ENCODE results near the gene ANKRD40. TPM values are rescaled to one million over a fixed set of nuclear protein-coding genes. Genes with fewer than 3 reads are reported as not detected.
"Not testable (repeated sequence)": the region's sequence is repeated elsewhere in the genome, so short reads cannot be mapped to it uniquely, and the experiment has no call there.

The ANKRD40 gene
- total and polyA plus RNA-seq, 9 donors = 31.8 to 43.2 (median 37.1) TPM

DNA sequence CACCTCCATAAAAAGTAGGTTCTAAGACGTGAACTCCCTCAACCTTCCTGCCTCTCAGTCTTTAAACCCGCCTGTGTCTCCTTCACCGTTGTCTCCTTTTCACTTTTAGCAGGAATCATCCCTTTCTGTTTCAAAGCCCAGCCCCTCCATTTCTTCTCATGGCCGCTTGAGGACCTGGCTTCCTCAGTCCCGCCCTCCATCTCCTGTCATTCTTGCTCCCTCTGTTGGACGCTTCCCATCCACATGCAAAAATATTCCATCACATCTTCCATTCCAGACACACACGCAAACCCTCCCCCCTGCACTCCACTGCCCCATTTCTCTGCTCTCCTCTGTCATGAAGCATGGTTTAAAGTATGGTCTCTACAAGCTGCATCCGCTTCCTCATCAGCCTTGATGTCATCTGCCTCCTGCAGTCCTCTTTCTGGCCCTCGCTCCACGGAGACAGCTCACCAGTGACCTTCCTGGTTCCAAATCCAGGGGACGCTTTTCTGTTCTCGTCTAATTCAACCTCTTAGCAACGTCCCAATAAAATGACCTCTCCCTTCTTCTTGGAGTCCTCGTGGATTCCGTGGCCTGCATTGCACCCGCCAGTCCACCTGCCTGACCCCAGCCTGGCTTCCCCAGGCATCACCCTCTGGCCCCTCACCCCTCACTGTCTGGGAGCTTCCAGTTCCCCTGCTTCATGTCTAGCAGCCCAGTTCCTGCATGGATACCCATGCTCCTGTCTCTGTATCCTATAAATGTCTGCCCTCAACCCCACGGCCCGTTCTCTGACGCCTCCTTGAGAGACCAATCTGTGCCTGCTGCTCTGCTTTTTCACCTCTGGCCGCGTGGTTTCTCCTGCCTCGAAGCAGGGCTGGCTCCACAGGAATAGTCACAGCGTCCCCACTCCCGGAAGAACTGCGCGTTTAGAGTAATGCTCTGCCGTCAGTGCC is 26.2 kb downstream of the ANKRD40 start:
- Histone ChIP-seq H3K27ac (ENCODE audit: low read length) (no peak overlapping the region), H3K4me1 (ENCODE audit: control insufficient read depth, insufficient read depth, low read length) (peaks cover 15% of the 10 kb centered on the region), H3K9me3 (replicated peaks; ENCODE audit: control insufficient read depth, low read depth, low read length) (no peaks in the 10 kb centered on the region), H3K4me3 (ENCODE audit: low read length) (no peak overlapping the region), H3K27me3 (ENCODE audit: control insufficient read depth, insufficient read depth, low read length) (no peaks in the 10 kb centered on the region), H3K36me3 (ENCODE audit: control insufficient read depth, insufficient read depth, low read length) (no peaks in the 10 kb centered on the region)
- 47% methylated on average over 27 of the region's 27 CpGs for WGBS (ENCODE audit: insufficient coverage)
- peak; percentile 94 for DNase-seq

DNA sequence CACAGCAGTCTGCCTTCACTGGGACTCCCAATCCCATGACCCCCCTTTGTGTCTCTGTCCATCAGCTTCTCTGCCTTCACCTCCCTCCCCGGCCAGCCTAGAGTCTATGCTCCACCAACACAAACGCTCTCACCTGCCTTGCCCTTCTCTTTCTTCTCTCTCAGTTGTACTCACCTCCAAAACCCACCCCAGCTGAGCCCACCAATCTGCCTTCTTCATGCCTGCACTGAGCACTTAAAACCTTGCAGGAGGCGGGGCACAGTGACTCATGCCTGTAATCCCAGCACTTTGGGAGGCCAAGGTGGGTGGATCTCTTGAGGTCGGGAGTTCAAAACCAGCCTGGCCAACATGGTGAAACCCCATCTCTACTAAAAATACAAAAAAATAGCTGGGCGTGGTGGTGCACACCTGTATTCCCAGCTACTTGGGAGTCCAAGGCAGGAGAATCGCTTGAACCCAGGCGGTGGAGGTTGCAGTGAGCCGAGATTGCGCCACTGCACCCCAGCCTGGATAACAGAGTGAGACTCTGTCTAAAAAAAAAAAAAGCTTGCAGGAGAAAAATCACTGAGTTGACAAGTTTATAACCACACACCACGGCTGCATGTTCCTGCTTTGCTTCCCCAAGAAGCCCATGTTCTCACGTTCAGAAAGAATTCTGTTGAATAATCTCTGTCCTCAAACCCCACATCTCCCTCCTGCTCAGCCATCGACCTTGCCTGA is 27.0 kb downstream of the ANKRD40 start:
- H3K36me3 ChIP-seq (ENCODE audit: control insufficient read depth, insufficient read depth, low read length); H3K4me1 ChIP-seq (ENCODE audit: control insufficient read depth, insufficient read depth, low read length); DNase-seq; H3K27ac ChIP-seq (ENCODE audit: low read length); H3K9me3 ChIP-seq (replicated peaks; ENCODE audit: control insufficient read depth, low read depth, low read length); H3K4me3 ChIP-seq (ENCODE audit: low read length); H3K27me3 ChIP-seq (ENCODE audit: control insufficient read depth, insufficient read depth, low read length): not testable (repeated sequence)
- 74% methylated on average over 11 of the region's 12 CpGs for WGBS (ENCODE audit: insufficient coverage)

DNA sequence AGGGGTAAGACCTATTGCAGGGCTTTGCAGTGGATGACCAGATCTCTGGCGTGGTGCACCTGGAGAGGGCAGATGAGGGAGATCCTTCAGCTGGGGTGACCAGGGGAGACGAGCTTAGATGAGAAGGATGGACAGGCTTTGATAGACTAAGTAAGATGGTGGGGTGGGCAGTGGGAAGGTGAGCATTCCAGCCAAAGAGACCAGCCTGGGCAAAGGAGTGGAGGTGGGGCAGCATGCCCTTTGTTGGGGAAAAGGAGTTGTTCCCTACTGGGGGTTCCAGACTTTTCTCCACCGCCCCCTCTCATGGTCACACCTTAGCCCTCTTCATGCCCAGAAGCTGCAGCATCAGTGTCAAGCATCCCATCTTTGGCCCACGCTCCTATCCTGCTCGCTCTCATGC is 27.6 kb downstream of the ANKRD40 start:
- Histone ChIP-seq H3K4me1 (ENCODE audit: control insufficient read depth, insufficient read depth, low read length) (peaks cover 10% of the 10 kb centered on the region), H3K36me3 (ENCODE audit: control insufficient read depth, insufficient read depth, low read length) (no peaks in the 10 kb centered on the region), H3K9me3 (replicated peaks; ENCODE audit: control insufficient read depth, low read depth, low read length) (no peaks in the 10 kb centered on the region), H3K27me3 (ENCODE audit: control insufficient read depth, insufficient read depth, low read length) (no peaks in the 10 kb centered on the region), H3K27ac (ENCODE audit: low read length) (no peak overlapping the region), H3K4me3 (ENCODE audit: low read length) (no peak overlapping the region)
- WGBS (ENCODE audit: insufficient coverage) = 96% methylated on average over 4 of the region's 5 CpGs
- DNase-seq = no peak

DNA sequence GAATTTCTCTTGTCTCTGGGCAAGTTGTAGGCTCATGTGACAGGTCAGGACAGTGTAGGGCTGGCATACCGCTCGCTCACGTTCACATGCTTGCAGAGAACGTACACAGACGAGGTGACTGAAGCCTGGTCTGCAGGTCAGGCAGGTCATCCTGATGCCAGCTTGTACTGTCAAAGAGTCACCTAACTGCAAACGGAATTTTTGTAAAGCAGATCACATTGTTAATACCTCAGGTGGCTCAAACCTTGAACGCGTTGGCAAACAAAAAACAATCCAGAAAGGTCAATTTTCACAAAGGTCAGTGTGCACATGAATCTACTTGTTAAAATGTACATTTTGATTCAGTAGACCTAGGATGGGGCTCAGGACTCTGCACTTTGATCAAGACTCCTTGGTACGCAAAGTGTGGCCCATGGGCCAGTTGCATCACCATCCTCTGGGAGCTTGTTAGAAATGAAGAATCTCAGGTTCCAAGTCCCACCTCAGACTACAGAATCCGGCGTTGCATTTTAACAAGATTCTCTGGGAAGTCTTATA is 28.6 kb downstream of the ANKRD40 start:
- Histone ChIP-seq H3K27me3 (ENCODE audit: control insufficient read depth, insufficient read depth, low read length) (no peaks in the 10 kb centered on the region), H3K9me3 (replicated peaks; ENCODE audit: control insufficient read depth, low read depth, low read length) (no peaks in the 10 kb centered on the region), H3K36me3 (ENCODE audit: control insufficient read depth, insufficient read depth, low read length) (no peaks in the 10 kb centered on the region), H3K27ac (ENCODE audit: low read length) (no peak overlapping the region), H3K4me1 (ENCODE audit: control insufficient read depth, insufficient read depth, low read length) (peaks cover 8% of the 10 kb centered on the region), H3K4me3 (ENCODE audit: low read length) (no peak overlapping the region)
- WGBS (ENCODE audit: insufficient coverage) = 86% methylated on average over 9 of the region's 11 CpGs
- DNase-seq = no peak

DNA sequence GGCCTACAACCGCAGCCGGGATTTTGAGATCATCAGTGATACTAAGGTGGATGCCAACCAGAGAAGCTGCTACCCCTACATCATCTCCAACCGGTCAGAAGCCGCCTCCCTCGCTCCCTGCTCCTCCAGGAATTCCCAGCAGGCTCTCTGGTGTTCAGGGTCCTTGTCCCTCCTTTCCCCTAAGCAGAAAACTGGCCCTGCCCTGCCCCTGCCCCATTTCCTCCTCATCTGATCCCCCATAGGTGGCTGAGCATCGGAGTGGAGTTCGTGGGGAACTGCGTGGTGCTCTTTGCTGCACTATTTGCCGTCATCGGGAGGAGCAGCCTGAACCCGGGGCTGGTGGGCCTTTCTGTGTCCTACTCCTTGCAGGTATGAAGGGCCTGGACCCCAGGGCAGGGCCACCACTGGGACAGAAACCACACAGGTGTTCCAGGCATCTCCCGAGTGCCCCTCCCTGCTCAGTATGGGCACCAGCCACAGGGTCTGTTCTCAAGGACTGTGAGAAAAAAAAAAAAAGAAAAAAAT is 29.8 kb downstream of the ANKRD40 start:
- Histone ChIP-seq H3K9me3 (replicated peaks; ENCODE audit: control insufficient read depth, low read depth, low read length) (no peaks in the 10 kb centered on the region), H3K27ac (ENCODE audit: low read length) (no peak overlapping the region), H3K27me3 (ENCODE audit: control insufficient read depth, insufficient read depth, low read length) (no peaks in the 10 kb centered on the region), H3K4me3 (ENCODE audit: low read length) (no peak overlapping the region), H3K36me3 (ENCODE audit: control insufficient read depth, insufficient read depth, low read length) (no peaks in the 10 kb centered on the region), H3K4me1 (ENCODE audit: control insufficient read depth, insufficient read depth, low read length) (peaks cover 8% of the 10 kb centered on the region)
- WGBS (ENCODE audit: insufficient coverage) = 85% methylated on average over 11 of the region's 12 CpGs
- no peak for DNase-seq

DNA sequence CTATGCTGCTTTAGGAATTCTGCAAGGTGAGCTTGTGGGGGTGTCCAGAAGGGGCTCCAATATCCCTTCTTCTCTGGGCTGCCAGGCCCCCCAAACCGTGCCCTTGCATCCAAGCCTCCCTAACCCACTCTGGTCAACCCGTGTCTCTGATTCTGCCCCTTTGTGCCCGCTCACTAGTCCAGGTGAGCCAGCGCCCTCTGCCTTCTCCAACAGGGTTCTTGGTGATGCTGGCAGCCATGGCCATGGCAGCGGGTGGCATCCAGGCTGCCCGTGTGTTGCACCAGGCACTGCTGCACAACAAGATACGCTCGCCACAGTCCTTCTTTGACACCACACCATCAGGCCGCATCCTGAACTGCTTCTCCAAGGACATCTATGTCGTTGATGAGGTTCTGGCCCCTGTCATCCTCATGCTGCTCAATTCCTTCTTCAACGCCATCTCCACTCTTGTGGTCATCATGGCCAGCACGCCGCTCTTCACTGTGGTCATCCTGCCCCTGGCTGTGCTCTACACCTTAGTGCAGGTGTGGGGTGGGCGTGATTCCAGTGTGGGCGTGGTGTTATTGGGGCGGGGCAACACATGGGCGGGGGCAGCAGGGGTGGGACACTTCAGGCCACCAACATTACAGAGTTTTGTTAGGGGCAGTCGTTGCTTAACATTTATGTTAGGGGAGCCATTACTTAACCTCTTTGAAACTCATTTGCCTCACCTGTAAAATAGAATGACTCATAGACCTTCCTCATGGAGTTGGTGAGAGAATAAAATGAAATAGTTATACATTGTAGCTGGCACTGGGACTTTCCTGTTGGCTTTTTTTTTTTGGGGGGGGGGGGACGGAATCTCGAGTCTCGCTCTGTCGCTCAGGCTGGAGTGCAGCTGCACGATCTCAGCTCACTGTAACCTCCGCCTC is 31.4 kb downstream of the ANKRD40 start:
- Histone ChIP-seq H3K36me3 (ENCODE audit: control insufficient read depth, insufficient read depth, low read length) (no peaks in the 10 kb centered on the region), H3K27ac (ENCODE audit: low read length) (no peak overlapping the region), H3K4me3 (ENCODE audit: low read length) (no peak overlapping the region), H3K9me3 (replicated peaks; ENCODE audit: control insufficient read depth, low read depth, low read length) (no peaks in the 10 kb centered on the region), H3K27me3 (ENCODE audit: control insufficient read depth, insufficient read depth, low read length) (no peaks in the 10 kb centered on the region), H3K4me1 (ENCODE audit: control insufficient read depth, insufficient read depth, low read length) (peaks cover 3% of the 10 kb centered on the region)
- WGBS (ENCODE audit: insufficient coverage) = 94% methylated on average over 17 of the region's 24 CpGs
- no peak for DNase-seq

DNA sequence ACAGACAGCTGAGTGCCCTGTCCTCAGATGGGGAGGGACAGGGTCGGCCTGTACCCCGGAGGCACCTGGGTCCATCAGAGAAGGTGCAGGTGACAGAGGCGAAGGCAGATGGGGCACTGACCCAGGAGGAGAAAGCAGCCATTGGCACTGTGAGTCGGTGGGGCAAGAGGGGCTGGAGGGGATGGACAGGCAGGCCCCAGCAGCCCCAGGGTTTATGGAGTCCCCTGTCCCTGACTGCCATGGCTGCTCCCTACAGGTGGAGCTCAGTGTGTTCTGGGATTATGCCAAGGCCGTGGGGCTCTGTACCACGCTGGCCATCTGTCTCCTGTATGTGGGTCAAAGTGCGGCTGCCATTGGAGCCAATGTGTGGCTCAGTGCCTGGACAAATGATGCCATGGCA is 32.1 kb downstream of the ANKRD40 start:
- Histone ChIP-seq H3K36me3 (ENCODE audit: control insufficient read depth, insufficient read depth, low read length) (no peaks in the 10 kb centered on the region), H3K9me3 (replicated peaks; ENCODE audit: control insufficient read depth, low read depth, low read length) (no peaks in the 10 kb centered on the region), H3K27ac (ENCODE audit: low read length) (no peak overlapping the region), H3K4me3 (ENCODE audit: low read length) (no peak overlapping the region), H3K4me1 (ENCODE audit: control insufficient read depth, insufficient read depth, low read length) (no peaks in the 10 kb centered on the region), H3K27me3 (ENCODE audit: control insufficient read depth, insufficient read depth, low read length) (no peaks in the 10 kb centered on the region)
- DNase-seq = no peak
- WGBS (ENCODE audit: insufficient coverage) = 83% methylated on average over 7 of the region's 7 CpGs

DNA sequence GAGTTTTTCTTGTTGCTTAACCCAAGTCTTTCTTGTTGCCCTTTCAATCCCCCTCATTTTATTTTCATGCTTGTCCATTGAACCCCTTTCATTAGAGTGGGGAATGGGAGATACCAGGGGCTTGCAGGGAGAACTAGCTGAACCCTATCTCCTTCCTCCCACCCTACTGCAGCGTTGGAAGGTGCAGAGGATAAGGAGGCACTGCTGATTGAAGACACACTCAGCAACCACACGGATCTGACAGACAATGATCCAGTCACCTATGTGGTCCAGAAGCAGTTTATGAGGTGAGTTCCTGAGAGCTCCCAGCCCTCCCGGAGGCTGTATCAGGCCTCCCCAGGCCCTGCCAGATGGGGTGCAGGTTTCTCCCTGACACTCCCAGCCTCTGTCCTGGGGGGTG is 32.5 kb downstream of the ANKRD40 start:
- H3K27me3 ChIP-seq (ENCODE audit: control insufficient read depth, insufficient read depth, low read length) = no peaks in the 10 kb centered on the region
- H3K4me3 ChIP-seq (ENCODE audit: low read length) = no peak overlapping the region
- H3K27ac ChIP-seq (ENCODE audit: low read length) = no peak overlapping the region
- 53% methylated on average over 2 of the region's 3 CpGs for WGBS (ENCODE audit: insufficient coverage)
- H3K4me1 ChIP-seq (ENCODE audit: control insufficient read depth, insufficient read depth, low read length) = no peaks in the 10 kb centered on the region
- H3K36me3 ChIP-seq (ENCODE audit: control insufficient read depth, insufficient read depth, low read length) = no peaks in the 10 kb centered on the region
- H3K9me3 ChIP-seq (replicated peaks; ENCODE audit: control insufficient read depth, low read depth, low read length) = no peaks in the 10 kb centered on the region
- no peak for DNase-seq

DNA sequence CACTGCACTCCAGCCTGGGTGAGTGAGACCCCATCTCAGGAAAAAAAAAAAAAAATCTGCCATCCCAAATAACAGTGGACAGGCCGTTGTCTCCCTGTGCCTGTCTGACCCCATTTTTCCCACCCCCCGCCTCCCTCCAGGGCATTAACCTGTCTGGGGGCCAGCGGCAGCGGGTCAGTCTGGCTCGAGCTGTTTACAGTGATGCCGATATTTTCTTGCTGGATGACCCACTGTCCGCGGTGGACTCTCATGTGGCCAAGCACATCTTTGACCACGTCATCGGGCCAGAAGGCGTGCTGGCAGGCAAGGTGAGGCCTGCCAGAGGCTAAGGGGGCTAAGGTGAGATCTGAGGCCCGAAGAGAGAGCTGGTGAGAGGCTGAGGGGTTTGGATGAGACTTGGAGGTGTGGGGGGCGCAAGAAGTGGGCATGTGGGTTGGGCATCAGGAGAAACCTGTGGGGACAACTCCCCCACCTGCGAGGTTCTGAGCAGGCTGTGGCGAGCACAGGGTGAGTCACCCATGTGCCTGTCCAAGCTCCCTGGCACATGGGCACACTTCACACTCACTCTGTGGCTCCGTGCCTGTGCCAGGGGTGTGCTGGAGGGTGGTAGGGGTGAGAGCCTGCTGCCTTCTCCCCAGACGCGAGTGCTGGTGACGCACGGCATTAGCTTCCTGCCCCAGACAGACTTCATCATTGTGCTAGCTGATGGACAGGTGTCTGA is 34.7 kb downstream of the ANKRD40 start:
- Histone ChIP-seq H3K27ac (ENCODE audit: low read length) (no peak overlapping the region), H3K4me3 (ENCODE audit: low read length) (no peak overlapping the region), H3K36me3 (ENCODE audit: control insufficient read depth, insufficient read depth, low read length) (no peaks in the 10 kb centered on the region), H3K4me1 (ENCODE audit: control insufficient read depth, insufficient read depth, low read length) (no peaks in the 10 kb centered on the region), H3K27me3 (ENCODE audit: control insufficient read depth, insufficient read depth, low read length) (no peaks in the 10 kb centered on the region), H3K9me3 (replicated peaks; ENCODE audit: control insufficient read depth, low read depth, low read length) (no peaks in the 10 kb centered on the region)
- DNase-seq = no peak
- WGBS (ENCODE audit: insufficient coverage) = 85% methylated on average over 16 of the region's 20 CpGs

Measured in muscle of leg (tissue), 11 donors.